ENCODE results near the gene HNRNPF. TPM values are rescaled to one million over a fixed set of nuclear protein-coding genes. Genes with fewer than 3 reads are reported as not detected.

Gene HNRNPF
- total RNA-seq, 2 donors from 2014 or later, result 57.8 to 78.7 TPM

- no peak for DNase-seq (ENCODE audit: low spot score)
- Histone ChIP-seq H3K36me3 (no peaks in the 10 kb centered on the region), H3K27ac (no peak overlapping the region), H3K9me3 (no peaks in the 10 kb centered on the region), H3K4me3 (no peak overlapping the region), H3K4me1 (peaks cover 0 to 9% of the 10 kb centered on the region in 2 donors), H3K27me3 (no peaks in the 10 kb centered on the region)
- TF ChIP-seq, protein P1, sequence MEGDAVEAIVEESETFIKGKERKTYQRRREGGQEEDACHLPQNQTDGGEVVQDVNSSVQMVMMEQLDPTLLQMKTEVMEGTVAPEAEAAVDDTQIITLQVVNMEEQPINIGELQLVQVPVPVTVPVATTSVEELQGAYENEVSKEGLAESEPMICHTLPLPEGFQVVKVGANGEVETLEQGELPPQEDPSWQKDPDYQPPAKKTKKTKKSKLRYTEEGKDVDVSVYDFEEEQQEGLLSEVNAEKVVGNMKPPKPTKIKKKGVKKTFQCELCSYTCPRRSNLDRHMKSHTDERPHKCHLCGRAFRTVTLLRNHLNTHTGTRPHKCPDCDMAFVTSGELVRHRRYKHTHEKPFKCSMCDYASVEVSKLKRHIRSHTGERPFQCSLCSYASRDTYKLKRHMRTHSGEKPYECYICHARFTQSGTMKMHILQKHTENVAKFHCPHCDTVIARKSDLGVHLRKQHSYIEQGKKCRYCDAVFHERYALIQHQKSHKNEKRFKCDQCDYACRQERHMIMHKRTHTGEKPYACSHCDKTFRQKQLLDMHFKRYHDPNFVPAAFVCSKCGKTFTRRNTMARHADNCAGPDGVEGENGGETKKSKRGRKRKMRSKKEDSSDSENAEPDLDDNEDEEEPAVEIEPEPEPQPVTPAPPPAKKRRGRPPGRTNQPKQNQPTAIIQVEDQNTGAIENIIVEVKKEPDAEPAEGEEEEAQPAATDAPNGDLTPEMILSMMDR (IDR thresholded peaks at IDR 0.05), result no peak
Observed at GRCh38 chr10:43354330-43354635, 54.7 kb downstream of the HNRNPF start.

GRCh38 chr10:43353495-43354329, 55.3 kb downstream of the HNRNPF start:
- Histone ChIP-seq H3K9me3 (no peaks in the 10 kb centered on the region), H3K27me3 (no peaks in the 10 kb centered on the region), H3K4me1 (peaks cover 0 to 9% of the 10 kb centered on the region in 2 donors), H3K27ac (no peak overlapping the region), H3K36me3 (no peaks in the 10 kb centered on the region), H3K4me3 (no peak overlapping the region)
- no peak for DNase-seq (ENCODE audit: low spot score)
- TF ChIP-seq, protein P1 (IDR thresholded peaks at IDR 0.05), result no peak

DNA sequence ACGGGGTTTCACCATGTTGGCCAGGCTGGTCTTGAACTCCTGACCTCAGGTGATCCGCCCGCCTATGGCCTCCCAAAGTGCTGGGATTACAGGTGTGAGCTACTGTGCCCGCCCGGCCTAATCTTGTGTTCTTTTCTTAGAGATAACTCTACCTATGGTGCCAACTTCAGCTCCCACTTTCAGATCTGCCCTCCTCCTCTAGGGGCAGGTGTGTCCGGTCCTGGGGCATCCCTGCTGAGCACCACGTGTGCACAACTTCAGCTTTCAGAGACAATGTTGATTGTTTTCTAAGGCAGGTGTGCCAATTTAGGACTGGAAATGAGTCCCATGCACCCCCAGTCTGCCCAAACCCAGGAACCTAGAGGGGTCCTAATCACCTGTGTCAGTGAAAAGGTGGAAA, 56.0 kb downstream of the HNRNPF start:
- Histone ChIP-seq H3K4me1 (peaks cover 0 to 9% of the 10 kb centered on the region in 2 donors), H3K9me3 (no peaks in the 10 kb centered on the region), H3K4me3 (no peak overlapping the region), H3K36me3 (no peaks in the 10 kb centered on the region), H3K27ac (no peak overlapping the region), H3K27me3 (no peaks in the 10 kb centered on the region)
- TF ChIP-seq, protein P1 (IDR thresholded peaks at IDR 0.05), result no peak
- no peak for DNase-seq (ENCODE audit: low spot score)

DNA sequence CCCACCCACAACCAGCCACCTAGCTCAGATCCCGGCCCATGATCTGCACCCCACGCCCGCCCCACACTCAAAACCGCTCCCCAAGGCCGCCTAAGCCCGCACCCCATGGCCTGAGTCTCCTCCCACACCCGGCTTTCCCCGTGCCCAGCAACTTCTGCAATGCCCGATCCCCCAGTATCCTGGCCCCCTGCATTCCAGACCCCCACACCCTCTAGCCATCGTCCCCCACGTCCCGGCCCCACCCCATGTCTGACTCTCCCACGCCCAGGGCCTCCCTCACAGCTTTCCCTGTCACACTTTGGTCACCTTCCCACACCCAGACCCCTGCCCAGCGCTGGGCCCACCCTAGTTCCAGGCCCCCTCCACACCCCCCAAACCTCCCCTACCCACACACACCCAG, 57.7 kb downstream of the HNRNPF start:
- DNase-seq (ENCODE audit: low spot score), result no peak
- Histone ChIP-seq H3K4me1 (peaks cover 0 to 9% of the 10 kb centered on the region in 2 donors), H3K27me3 (no peaks in the 10 kb centered on the region), H3K36me3 (no peaks in the 10 kb centered on the region), H3K9me3 (no peaks in the 10 kb centered on the region), H3K4me3 (no peak overlapping the region), H3K27ac (no peak overlapping the region)
- TF ChIP-seq, protein P1 (IDR thresholded peaks at IDR 0.05), result no peak

GRCh38 chr10:43350686-43351085, 58.3 kb downstream of the HNRNPF start:
- H3K4me3 ChIP-seq, result peak overlapping the region in 1 of 2 donors; percentile 21
- no peaks in the 10 kb centered on the region for H3K9me3 ChIP-seq
- DNase-seq (ENCODE audit: low spot score), result no peak
- peaks cover 0 to 9% of the 10 kb centered on the region in 2 donors for H3K4me1 ChIP-seq
- no peaks in the 10 kb centered on the region for H3K27me3 ChIP-seq
- TF ChIP-seq, protein P1 (IDR thresholded peaks at IDR 0.05), result no peak
- no peaks in the 10 kb centered on the region for H3K36me3 ChIP-seq
- no peak overlapping the region for H3K27ac ChIP-seq

GRCh38 chr10:43350156-43350555, 58.8 kb downstream of the HNRNPF start:
- peaks cover 0 to 9% of the 10 kb centered on the region in 2 donors for H3K4me1 ChIP-seq
- no peaks in the 10 kb centered on the region for H3K9me3 ChIP-seq
- H3K27ac ChIP-seq, result no peak overlapping the region
- no peaks in the 10 kb centered on the region for H3K36me3 ChIP-seq
- DNase-seq (ENCODE audit: low spot score), result no peak
- no peaks in the 10 kb centered on the region for H3K27me3 ChIP-seq
- TF ChIP-seq, protein P1 (IDR thresholded peaks at IDR 0.05), result no peak
- no peak overlapping the region for H3K4me3 ChIP-seq

Measured in right atrium auricular region (tissue), 2 donors.